Islet precursor cell (in vitro differentiated cells): ENCODE results near the gene SFRP5.

Experiments used
- DNase-seq: peaks from one replicate; pipeline ENCODE4 v3.0.0-alpha.2; 2018

Gene SFRP5

DNA sequence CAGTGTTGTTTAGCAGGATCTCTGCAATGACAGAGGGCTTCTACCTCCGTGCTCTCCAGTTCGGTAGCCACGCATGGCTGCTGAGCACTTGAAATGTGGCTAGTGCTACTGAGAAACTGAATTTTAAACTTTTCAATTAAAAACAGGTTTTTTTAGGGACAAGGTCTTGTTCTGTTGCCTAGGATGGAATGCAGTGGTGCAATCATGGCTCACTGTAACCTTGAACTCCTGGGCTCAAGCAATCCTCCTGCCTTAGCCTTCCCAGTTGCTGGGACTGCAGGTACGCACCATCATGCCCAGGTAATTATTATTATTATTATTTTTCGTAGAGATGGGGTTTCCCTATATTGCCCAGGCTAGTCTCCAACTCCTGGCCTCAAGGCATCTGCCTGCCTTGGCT is 13.4 kb upstream of the SFRP5 start:
- DNase-seq, result no peak

GRCh38 chr10:97784200-97784810 is 12.5 kb upstream of the SFRP5 start:
- no peak for DNase-seq

- no peak for DNase-seq
Observed at GRCh38 chr10:97782455-97783228, 10.8 kb upstream of the SFRP5 start.

GRCh38 chr10:97781618-97782331 is 10.0 kb upstream of the SFRP5 start:
- DNase-seq, result no peak

DNA sequence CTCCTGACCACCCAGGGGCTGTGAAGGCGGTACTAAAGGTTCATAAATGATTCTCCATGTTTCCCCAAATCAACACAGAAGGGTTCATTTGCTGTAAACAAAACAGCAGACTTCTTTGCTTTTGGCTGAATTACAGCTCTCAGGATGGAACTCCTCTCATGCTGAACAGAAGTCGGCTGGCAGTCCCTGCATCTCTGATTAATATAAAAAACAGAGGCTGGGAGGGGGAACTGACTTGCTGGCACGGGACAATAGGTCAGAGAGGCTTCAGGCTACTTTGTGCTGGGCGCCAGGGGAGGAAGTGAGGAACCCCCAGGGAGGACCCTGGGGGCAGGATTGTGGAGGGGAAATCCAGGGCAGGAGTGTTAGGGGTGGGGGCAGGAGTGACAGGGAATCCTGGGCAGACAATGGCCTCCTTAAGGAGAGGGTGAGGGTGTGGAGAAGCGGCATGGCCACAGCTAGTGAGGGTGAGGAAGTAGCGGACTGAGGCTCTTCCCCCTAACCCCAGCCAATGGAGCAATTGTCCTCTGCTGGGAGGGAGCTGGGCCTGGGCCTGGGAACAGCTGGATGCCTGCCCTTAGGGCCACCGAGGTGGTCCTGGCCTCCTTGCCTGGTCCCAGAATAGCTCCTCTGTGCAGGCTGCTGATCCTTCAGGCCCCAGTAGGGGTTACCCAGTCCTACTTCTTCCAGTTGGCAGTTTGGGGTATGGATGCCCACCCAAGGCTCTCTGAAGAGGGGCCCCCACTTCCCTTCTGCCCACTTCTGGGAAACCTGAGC is 9.2 kb upstream of the SFRP5 start:
- DNase-seq, result no peak

GRCh38 chr10:97779975-97780374 is 8.2 kb upstream of the SFRP5 start:
- DNase-seq, result no peak

- DNase-seq, result no peak
Observed at GRCh38 chr10:97779492-97779891, 7.7 kb upstream of the SFRP5 start.

DNA sequence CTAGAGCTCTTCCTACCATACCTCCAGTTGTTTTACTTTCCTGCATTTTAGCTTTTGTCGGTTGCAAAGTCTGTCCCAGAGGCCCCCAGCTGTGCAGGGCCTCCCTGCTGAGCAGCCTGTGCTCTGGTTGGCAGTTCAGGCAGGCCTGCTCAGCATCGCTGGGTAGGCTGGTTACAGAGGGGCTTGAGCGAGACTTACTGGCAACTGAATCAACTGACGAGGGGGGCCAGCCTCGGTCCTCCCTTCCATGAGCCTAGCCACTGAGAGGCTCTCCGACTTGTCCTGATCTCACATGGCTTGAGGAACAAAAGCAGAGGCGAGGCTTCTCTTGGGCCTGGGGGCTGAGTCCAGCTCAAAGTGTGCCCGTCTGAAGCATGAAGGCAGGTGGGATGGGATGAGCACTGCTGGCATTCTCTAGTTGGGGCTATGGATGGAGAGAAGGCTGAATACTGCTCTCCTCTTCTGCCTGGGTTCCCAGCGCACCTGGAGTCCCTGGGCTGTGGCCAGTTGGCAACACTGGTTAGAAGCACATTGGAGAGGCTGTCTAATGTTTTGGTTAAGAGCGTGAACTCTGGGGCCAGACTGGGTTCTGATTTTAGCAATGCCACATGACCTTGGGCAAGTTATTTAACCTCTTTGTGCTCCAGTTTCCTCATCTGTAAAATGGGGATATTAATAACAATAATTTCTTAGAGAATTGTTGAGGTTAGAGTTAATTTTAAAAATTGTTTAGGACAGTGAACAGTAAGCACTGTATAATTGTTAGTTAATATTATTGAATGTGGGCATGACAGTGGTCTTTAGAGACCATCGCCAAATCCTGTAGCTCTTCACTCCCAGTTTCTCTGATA is 6.9 kb upstream of the SFRP5 start:
- no peak for DNase-seq

DNA sequence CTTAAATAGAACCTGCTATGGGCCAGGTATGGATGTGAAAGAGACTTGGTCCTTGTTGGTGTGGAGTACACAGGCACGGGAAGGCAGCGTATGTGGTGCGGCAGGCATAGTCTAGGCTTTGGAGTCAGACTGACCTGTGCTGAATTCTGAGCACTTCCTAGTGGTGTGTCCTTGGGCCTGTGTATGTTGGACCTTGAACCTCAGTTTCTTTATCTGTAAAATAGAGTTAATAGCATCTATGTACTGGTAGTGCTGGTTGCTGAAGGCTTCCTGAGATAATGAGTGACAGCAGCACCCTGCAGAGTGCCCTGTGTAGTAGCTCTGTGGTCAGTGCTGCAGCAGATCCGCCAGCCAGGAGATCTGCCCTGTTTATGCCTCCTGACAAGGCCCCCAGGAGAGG is 5.3 kb upstream of the SFRP5 start:
- no peak for DNase-seq

GRCh38 chr10:97774811-97775294 is 3.1 kb upstream of the SFRP5 start:
- DNase-seq, result no peak

GRCh38 chr10:97773096-97773495 is 1.3 kb upstream of the SFRP5 start:
- DNase-seq, result no peak

DNA sequence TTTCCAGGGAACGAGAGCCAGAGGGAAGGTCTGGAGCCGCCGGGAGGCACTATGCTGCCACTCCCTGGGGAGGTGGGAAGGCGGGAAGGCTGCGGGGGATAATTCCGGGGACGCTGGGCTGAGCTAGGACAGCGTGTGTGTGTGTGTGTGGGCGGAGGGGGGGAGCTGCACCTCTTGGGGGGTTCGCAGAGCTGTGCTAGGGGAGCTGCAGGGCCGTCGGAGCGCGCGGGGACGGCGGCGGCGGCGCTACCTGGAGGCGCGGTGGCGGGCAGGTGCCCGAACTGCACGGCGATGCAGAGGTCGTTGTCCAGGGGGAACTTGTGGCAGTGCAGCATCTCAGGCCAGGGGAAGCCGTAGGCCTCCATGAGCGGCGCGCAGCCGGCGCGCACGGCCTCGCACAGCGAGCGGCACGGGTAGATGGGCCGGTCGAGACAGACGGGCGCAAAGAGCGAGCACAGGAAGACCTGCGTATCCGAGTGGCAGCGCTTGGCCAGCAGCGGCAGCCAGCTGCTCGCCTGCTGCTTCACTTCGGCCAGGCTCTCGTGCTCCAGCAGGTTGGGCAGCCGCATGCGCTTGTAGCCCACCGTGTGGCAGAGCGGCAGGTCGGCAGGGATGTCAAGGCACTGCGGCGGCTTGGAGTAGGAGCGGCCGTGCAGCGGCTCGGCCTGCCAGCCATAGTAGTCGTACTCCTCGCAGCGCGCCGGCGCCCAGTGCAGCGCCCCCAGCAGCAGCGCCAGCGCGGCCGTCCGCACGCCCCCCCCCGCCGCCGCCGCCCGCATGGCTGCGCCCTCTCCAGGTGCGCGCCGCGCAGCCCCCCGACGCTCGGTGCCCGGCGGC is 526 bp downstream of the SFRP5 start:
- DNase-seq, result peak; percentile 71

GRCh38 chr10:97770255-97770654 is 1.5 kb downstream of the SFRP5 start:
- DNase-seq, result no peak

DNA sequence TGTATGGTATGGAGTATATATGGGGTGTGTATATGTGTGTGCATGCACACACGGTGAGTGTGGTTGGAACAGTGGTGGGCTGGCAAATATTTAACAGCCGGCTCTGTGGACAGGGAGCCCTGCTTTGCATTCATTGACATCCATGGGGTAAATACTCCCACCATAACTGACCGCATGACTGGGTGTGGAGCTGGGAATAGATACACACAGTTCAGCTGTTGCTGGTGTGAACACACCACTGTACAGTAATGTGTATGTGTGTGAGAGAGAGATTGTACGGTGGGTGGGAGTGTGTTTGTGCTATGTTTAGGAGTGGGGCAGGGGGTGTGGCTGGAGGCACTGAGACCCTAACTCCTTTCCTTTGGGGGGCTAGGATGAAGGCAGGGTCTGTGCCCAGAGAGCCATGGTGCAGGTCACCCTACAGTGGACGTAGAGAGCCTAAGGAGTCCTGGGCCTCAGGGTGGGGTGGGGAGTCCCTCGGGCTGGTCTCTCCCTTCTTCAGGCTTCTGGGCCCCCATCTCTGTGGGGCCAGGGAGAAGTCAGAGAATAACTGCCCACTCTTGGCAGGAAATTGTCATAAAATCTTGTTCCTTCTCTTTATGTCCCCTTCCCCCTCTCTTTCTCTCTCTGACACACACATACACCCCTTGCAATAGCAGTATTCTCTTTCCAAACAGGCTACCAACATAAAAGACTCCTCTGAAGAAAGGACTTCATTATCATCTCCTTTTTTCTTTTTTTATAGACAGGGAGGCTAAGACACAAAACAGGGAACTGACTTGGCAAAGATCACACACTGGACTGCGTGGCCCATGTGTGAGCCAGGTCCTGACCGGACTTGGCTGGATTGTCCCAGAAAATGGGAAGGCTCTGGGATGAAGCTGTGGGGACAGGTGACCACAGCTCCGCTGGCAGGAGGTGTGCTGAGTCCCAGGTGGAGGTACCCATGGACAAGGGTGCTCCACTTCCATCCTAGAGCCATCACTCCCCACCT is 3.2 kb downstream of the SFRP5 start:
- no peak for DNase-seq

- DNase-seq, result no peak
Observed at GRCh38 chr10:97766996-97767924, 4.5 kb downstream of the SFRP5 start.

GRCh38 chr10:97766106-97766810 is 5.5 kb downstream of the SFRP5 start:
- no peak for DNase-seq

DNA sequence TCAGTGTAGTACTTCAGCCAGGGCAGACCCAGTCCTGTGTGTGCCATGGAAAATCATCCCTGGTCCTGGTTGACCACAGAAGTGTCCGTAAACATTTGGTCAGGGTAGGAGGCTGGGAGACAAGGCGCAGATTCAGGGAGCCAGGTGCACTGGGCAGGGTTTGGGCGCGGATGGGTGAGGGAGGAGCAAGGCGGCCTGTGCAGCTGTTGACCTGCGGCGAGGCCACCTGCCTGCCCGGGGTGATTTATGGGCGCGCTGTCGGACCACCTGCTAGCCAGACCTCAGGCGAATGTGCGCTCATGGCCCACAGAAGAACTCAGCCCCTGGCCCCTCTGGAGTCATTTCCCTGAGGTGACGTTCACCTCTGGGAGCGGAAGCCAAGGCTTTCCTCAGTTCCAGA is 6.6 kb downstream of the SFRP5 start:
- DNase-seq, result no peak

DNA sequence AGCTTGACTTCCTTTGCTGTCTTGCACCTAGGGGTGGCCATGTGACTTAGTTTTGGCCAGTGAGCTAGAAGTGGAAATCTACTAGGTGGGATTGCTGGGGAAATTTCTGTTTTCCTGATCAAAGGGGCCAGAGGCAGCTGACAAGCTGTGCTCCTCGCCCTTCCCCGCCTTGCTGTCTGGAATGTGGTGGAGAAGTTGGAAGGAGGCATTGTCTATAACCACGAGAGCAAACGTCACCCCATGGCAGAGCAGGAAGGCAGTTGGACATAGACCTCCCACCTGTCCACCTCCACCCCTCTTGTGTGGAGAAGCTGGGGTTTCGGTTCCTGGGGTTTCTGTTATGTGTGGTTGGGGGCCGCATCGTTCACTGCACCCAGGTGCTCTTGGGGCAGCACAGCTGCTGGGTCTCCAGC is 7.3 kb downstream of the SFRP5 start:
- DNase-seq, result no peak
